Nephron progenitor cell (in vitro differentiated cells): Measurements from ENCODE around the gene TTC21A.
A peak's percentile ranks its signal among the peaks of the same experiment; 100 is the strongest.
"Not testable (repeated sequence)": the region's sequence is repeated elsewhere in the genome, so short reads cannot be mapped to it uniquely, and the experiment has no call there.

Experiments used
- DNase-seq: peaks from one replicate; pipeline ENCODE4 v3.0.0; 2021
- H3K27ac Mint-ChIP-seq: 2 replicates; pipeline ENCODE4 v1.8.0; 2021; ENCODE audit warnings: mild to moderate bottlenecking, moderate library complexity, mixed read lengths
- H3K27me3 Mint-ChIP-seq: 2 replicates; pipeline ENCODE4 v1.8.0; 2021; ENCODE audit warnings: mild to moderate bottlenecking, low read depth, mixed read lengths; ENCODE audit not compliant: poor library complexity
- H3K36me3 Mint-ChIP-seq: 2 replicates; pipeline ENCODE4 v1.8.0; 2021; ENCODE audit warnings: low read depth, mixed read lengths
- H3K4me1 Mint-ChIP-seq: 2 replicates; pipeline ENCODE4 v1.8.0; 2021; ENCODE audit warnings: mixed read lengths
- H3K4me3 Mint-ChIP-seq: 2 replicates; pipeline ENCODE4 v1.8.0; 2021; ENCODE audit warnings: mild to moderate bottlenecking, moderate library complexity, mixed read lengths
- H3K9me3 Mint-ChIP-seq: 2 replicates; pipeline ENCODE4 v1.8.0; 2021; ENCODE audit warnings: mild to moderate bottlenecking, moderate library complexity, mixed read lengths
- TF ChIP-seq, protein P1 (sequence below): fragments of 200-600 bp; sonication (generic); IDR thresholded peaks from 2 replicates; pipeline ENCODE4 v1.5.0; 2021; ENCODE audit warnings: antibody characterized with exemption

TTC21A gene, protein sequence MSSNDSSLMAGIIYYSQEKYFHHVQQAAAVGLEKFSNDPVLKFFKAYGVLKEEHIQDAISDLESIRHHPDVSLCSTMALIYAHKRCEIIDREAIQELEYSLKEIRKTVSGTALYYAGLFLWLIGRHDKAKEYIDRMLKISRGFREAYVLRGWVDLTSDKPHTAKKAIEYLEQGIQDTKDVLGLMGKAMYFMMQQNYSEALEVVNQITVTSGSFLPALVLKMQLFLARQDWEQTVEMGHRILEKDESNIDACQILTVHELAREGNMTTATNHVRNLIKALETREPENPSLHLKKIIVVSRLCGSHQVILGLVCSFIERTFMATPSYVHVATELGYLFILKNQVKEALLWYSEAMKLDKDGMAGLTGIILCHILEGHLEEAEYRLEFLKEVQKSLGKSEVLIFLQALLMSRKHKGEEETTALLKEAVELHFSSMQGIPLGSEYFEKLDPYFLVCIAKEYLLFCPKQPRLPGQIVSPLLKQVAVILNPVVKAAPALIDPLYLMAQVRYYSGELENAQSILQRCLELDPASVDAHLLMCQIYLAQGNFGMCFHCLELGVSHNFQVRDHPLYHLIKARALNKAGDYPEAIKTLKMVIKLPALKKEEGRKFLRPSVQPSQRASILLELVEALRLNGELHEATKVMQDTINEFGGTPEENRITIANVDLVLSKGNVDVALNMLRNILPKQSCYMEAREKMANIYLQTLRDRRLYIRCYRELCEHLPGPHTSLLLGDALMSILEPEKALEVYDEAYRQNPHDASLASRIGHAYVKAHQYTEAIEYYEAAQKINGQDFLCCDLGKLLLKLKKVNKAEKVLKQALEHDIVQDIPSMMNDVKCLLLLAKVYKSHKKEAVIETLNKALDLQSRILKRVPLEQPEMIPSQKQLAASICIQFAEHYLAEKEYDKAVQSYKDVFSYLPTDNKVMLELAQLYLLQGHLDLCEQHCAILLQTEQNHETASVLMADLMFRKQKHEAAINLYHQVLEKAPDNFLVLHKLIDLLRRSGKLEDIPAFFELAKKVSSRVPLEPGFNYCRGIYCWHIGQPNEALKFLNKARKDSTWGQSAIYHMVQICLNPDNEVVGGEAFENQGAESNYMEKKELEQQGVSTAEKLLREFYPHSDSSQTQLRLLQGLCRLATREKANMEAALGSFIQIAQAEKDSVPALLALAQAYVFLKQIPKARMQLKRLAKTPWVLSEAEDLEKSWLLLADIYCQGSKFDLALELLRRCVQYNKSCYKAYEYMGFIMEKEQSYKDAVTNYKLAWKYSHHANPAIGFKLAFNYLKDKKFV (N-terminal part only)

DNA sequence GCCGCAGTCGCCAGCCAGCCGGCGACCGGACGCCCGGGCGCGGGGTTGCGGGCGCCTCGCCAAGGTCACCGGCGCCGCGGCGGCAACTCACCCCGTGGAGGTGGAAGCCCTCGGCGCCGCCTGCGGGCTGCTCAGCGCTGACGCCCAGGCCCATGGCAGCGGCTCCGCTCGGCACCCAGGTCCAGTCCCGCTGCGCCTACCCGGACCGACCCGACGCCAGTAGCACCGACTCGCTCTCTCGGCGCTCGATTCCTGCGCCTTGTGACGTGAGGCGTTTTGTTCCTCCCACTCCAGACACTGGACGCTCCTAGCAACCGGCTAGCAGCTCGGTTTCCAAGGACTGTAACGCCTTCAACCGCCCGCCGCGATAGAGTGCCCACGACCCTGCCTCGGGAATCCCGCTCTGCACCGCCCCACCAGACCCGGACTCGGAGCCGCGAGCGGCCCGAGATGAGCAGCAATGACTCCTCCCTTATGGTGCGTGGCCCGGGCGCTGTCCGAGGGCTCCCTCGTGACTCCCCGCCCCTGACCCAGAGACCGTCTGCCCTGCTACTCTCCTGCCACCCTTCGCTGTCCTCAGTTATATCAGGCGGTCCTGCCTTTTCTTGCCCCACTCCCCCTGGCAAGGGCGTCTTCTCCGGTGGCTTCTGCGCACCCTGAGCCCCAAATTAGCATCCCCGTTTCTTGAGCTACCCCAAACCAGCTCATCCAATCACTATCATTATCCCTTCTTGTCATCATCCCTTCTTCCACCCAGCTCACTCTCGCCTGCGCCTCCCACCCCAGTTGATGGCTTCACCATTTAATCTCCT lies at the start of gene TTC21A, which contains the start of gene GORASP1:
Gene TTC21A (plus strand): TSS at position 293 of the 812 bp plus-strand sequence. CDS start 158 bp downstream, at position 451.
Gene GORASP1 (minus strand): TSS at position 240 of the 812 bp plus-strand sequence. CDS start 86 bp downstream, at position 154.
- TF ChIP-seq, protein P1, sequence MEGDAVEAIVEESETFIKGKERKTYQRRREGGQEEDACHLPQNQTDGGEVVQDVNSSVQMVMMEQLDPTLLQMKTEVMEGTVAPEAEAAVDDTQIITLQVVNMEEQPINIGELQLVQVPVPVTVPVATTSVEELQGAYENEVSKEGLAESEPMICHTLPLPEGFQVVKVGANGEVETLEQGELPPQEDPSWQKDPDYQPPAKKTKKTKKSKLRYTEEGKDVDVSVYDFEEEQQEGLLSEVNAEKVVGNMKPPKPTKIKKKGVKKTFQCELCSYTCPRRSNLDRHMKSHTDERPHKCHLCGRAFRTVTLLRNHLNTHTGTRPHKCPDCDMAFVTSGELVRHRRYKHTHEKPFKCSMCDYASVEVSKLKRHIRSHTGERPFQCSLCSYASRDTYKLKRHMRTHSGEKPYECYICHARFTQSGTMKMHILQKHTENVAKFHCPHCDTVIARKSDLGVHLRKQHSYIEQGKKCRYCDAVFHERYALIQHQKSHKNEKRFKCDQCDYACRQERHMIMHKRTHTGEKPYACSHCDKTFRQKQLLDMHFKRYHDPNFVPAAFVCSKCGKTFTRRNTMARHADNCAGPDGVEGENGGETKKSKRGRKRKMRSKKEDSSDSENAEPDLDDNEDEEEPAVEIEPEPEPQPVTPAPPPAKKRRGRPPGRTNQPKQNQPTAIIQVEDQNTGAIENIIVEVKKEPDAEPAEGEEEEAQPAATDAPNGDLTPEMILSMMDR = no peak
- Mint-ChIP-seq H3K4me1 (peaks cover 46% of the 10 kb centered on the region), H3K4me3 (peak within 1 kb of the TSS; percentile 95), H3K27me3 (no peaks in the 10 kb centered on the region), H3K9me3 (no peaks in the 10 kb centered on the region), H3K27ac (peak within 1 kb of the TSS; percentile 91), H3K36me3 (peaks cover 4% of the 10 kb centered on the region)
- peak; percentile 82 for DNase-seq

DNA sequence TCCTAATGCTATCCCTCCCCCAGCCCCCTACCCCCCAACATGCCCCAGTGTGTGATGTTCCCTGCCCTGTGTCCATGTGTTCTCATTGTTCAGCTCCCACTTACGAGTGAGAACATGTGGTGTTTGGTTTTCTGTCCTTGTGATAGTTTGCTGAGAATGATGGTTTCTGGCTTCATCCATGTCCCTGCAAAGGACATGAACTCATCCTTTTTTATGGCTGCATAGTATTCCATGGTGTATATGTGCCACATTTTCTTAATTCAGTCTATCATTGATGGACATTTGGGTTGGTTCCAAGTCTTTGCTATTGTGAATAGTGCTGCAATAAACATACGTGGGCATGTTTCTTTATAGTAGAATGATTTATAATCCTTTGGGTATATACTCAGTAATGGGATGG lies 46.3 kb upstream of the TTC21A start:
- Mint-ChIP-seq H3K9me3 (peaks cover 27% of the 10 kb centered on the region), H3K36me3 (peaks cover 76% of the 10 kb centered on the region), H3K4me1 (peaks cover 48% of the 10 kb centered on the region)
- not testable (repeated sequence) for H3K27me3 Mint-ChIP-seq, DNase-seq, H3K27ac Mint-ChIP-seq, H3K4me3 Mint-ChIP-seq

DNA sequence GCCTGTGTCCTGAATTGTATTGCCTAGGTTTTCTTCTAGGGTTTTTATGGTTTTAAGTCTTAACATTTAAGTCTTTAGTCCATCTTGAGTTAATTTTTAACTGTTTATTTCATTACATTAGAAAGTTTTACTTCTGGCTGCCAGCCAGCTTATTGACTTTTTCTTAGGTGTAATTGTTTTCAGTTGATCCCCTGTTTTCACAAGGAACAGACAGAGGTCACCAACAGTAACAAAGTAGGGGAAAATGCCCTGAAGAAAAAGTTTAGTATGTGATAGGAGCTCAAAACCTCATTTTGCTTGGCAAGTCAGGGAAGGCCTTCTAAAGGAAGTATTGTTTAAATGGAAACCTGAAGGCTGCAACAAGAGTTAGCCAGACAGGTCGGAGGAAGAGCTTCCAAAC lies 45.3 kb upstream of the TTC21A start:
- Mint-ChIP-seq H3K9me3 (peaks cover 27% of the 10 kb centered on the region), H3K27me3 (peaks cover 2% of the 10 kb centered on the region), H3K36me3 (peaks cover 79% of the 10 kb centered on the region), H3K27ac (no peak overlapping the region), H3K4me1 (peaks cover 38% of the 10 kb centered on the region), H3K4me3 (no peak overlapping the region)
- TF ChIP-seq, protein P1 = no peak
- no peak for DNase-seq

DNA sequence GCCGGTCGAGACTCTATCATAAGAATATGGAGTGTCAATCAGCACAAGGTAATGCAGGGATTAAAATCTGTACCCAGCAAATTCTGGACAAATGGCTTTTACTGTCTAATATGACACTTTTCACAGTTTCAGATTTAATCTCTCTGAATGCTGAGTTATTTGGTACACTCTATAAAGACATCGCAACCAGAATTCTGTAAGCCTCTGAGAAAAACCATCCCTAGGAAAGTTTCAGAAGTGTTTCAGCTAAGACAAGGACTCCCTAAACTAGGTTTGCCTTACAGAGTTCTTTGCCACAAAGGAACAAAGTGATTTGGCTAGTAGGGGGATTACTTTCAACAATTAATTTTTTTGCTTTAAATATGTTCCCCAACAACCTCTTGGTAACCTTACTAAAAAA lies 44.3 kb upstream of the TTC21A start:
- Mint-ChIP-seq H3K9me3 (peaks cover 27% of the 10 kb centered on the region), H3K4me1 (peaks cover 34% of the 10 kb centered on the region), H3K4me3 (no peak overlapping the region), H3K27me3 (peaks cover 2% of the 10 kb centered on the region), H3K36me3 (peaks cover 81% of the 10 kb centered on the region), H3K27ac (no peak overlapping the region)
- DNase-seq = no peak
- TF ChIP-seq, protein P1 = no peak

DNA sequence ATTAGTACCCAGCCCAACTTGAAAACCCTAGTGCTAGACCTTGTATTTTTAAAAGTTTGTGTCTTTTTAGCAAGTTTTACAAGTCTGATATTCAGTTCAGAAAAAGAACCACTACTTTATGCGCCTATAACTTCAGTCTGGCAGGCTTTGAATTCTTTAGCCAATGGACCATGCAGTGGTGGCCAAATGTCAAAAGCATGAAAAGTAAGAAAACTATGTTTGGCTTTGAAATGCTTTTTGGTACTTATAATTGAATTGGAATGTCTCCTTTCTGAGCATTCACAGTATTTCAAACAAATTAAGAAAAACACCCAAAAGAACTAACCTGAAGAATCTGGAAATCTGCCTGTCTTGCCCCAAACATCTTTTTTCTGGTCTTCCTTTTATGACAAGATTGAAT lies 42.8 kb upstream of the TTC21A start:
- TF ChIP-seq, protein P1 = no peak
- H3K27me3 Mint-ChIP-seq = peaks cover 2% of the 10 kb centered on the region
- DNase-seq = no peak
- no peak overlapping the region for H3K4me3 Mint-ChIP-seq
- peaks cover 73% of the 10 kb centered on the region for H3K36me3 Mint-ChIP-seq
- H3K9me3 Mint-ChIP-seq = peaks cover 21% of the 10 kb centered on the region
- H3K4me1 Mint-ChIP-seq = peaks cover 19% of the 10 kb centered on the region
- H3K27ac Mint-ChIP-seq = no peak overlapping the region
